Endothelial cell of umbilical vein (primary cell): Measurements from ENCODE around the gene IWS1. TPM values are rescaled to one million over a fixed set of nuclear protein-coding genes. Genes with fewer than 3 reads are reported as not detected.

Source experiments
- BruUV-seq: library from RNA; stranded (reverse); fragments of 400-500 nt; replicated peaks from 2 replicates; lab custom pipeline; 2021; lab: Mats Ljungman, UMichigan
- CTCF ChIA-PET: fragments of 300-600, 350-600 bp; sonication (Branson Sonifier 250); formaldehyde crosslinking; loops from one replicate; lab custom pipeline; 2021; ENCODE audit warnings: antibody characterized with exemption, inconsistent platforms; lab: Charles Lee
- POLR2A ChIA-PET: fragments of 300-600, 350-600 bp; sonication (Branson Sonifier 250); formaldehyde crosslinking; loops from one replicate; lab custom pipeline; 2021; ENCODE audit warnings: antibody characterized with exemption, inconsistent platforms; lab: Charles Lee
- DNase-seq: peaks from one replicate; pipeline ENCODE4 v3.0.0-alpha.2; 2011; ENCODE audit warnings: low read depth, low spot score
- FAIRE-seq: peaks from 2 replicates; lab custom pipeline; 2011; peaks lifted over from hg19 to GRCh38; lab: Jason Lieb, UNC
- H2AFZ ChIP-seq: 2 replicates; pipeline ENCODE4 v1.6.0; 2012; ENCODE audit warnings: low read depth, low read length, control low read depth, inconsistent platforms
- H3K27ac ChIP-seq: 2 replicates; pipeline ENCODE4 v1.5.1; 2011; ENCODE audit warnings: low read depth, mild to moderate bottlenecking, control low read depth, low read length, moderate library complexity; ENCODE audit not compliant: insufficient read depth
- H3K27me3 ChIP-seq, 2 experiments: 2 replicates each; pipeline versions ENCODE4 v1.6.0 to v1.6.1; 2011; ENCODE audit warnings: low read length in 2 of 2, mixed read lengths in 1 of 2; ENCODE audit not compliant: control insufficient read depth in 2 of 2, insufficient read depth in 2 of 2
- H3K36me3 ChIP-seq, 2 experiments: 2 replicates in 1 of 2; 3 replicates in 1 of 2; pipeline ENCODE4 v1.5.1; 2011; ENCODE audit warnings: low read length in 2 of 2, mild to moderate bottlenecking in 1 of 2, moderate library complexity in 1 of 2; ENCODE audit not compliant: control insufficient read depth in 2 of 2, insufficient read depth in 2 of 2; ENCODE audit errors: extremely low read depth in 1 of 2
- H3K4me1 ChIP-seq: 3 replicates; pipeline ENCODE4 v1.5.1; 2011; ENCODE audit warnings: mild to moderate bottlenecking, low read length; ENCODE audit not compliant: control insufficient read depth, insufficient read depth; ENCODE audit errors: extremely low read depth
- H3K4me2 ChIP-seq: 2 replicates; pipeline ENCODE4 v1.6.1; 2011; ENCODE audit warnings: low read length, control low read depth, mixed read lengths; ENCODE audit not compliant: insufficient read depth
- H3K4me3 ChIP-seq, 3 experiments: fragments of 200-600 bp in 1 of 3; sonication (generic), shearing (Covaris generic) in 1 of 3; replicated peaks in 1 of 3; 2 replicates each; pipeline ENCODE4 v1.5.1; 2011 to 2016; ENCODE audit warnings: control low read depth in 3 of 3, low read length in 3 of 3, mild to moderate bottlenecking in 2 of 3, inconsistent platforms in 1 of 3, low read depth in 1 of 3, moderate library complexity in 1 of 3; ENCODE audit not compliant: insufficient read depth in 1 of 3
- H3K79me2 ChIP-seq: 2 replicates; pipeline ENCODE4 v1.6.0; 2012; ENCODE audit warnings: low read length, inconsistent platforms; ENCODE audit not compliant: control insufficient read depth, insufficient read depth
- H3K9ac ChIP-seq: replicated peaks from 2 replicates; pipeline ENCODE3; 2011; ENCODE audit warnings: low read length, control low read depth; ENCODE audit not compliant: insufficient read depth; ENCODE audit errors: extremely low read depth
- H3K9me1 ChIP-seq: replicated peaks from 3 replicates; pipeline ENCODE4 v1.6.0; 2011; ENCODE audit warnings: mild to moderate bottlenecking, low read length; ENCODE audit not compliant: control insufficient read depth, insufficient read depth; ENCODE audit errors: extremely low read depth
- H3K9me3 ChIP-seq: replicated peaks from 2 replicates; pipeline ENCODE4 v1.5.1; 2012; ENCODE audit warnings: low read length, inconsistent platforms; ENCODE audit not compliant: control insufficient read depth, insufficient read depth
- H4K20me1 ChIP-seq: replicated peaks from 2 replicates; pipeline ENCODE3; 2011; ENCODE audit warnings: mild to moderate bottlenecking, low read length; ENCODE audit not compliant: control insufficient read depth, insufficient read depth; ENCODE audit errors: extremely low read depth
- CTCF ChIP-seq, 2 donors: IDR thresholded peaks; 1 replicate in 1 of 2; 2 replicates in 1 of 2; pipeline ENCODE4 v1.5.1; 2011; ENCODE audit warnings: low read length in 2 of 2, mild to moderate bottlenecking in 2 of 2, moderate library complexity in 2 of 2, control low read depth in 1 of 2, inconsistent platforms in 1 of 2, low read depth in 1 of 2; ENCODE audit not compliant: insufficient read depth in 1 of 2; ENCODE audit errors: extremely low read depth in 1 of 2
- EZH2 ChIP-seq: IDR thresholded peaks from 2 replicates; pipeline ENCODE4 v1.6.1; 2012; ENCODE audit warnings: borderline replicate concordance, low read depth, mild to moderate bottlenecking, moderate library complexity, low read length, inconsistent platforms; ENCODE audit not compliant: severe bottlenecking
- FOS ChIP-seq: IDR thresholded peaks from 2 replicates; pipeline ENCODE4 v1.6.1; 2011; ENCODE audit warnings: mild to moderate bottlenecking, low read length, moderate library complexity, borderline replicate concordance; ENCODE audit not compliant: insufficient read depth
- GATA2 ChIP-seq: IDR thresholded peaks from 2 replicates; pipeline ENCODE4 v1.7.0; 2011; ENCODE audit warnings: low read depth, mild to moderate bottlenecking, moderate library complexity, mixed read lengths, low read length; ENCODE audit not compliant: insufficient read length, insufficient read depth
- JUN ChIP-seq: IDR thresholded peaks from 2 replicates; pipeline ENCODE4 v1.6.1; 2011; ENCODE audit warnings: borderline replicate concordance, low read depth; ENCODE audit not compliant: insufficient read length, insufficient read depth
- MAX ChIP-seq: IDR thresholded peaks from 2 replicates; pipeline ENCODE4 v1.6.1; 2011; ENCODE audit not compliant: insufficient read depth, insufficient read length
- MYC ChIP-seq: IDR thresholded peaks from one replicate; pipeline ENCODE4 v1.6.1; 2011; ENCODE audit warnings: mild to moderate bottlenecking, low read depth, low read length
- POLR2A ChIP-seq: IDR thresholded peaks from 2 replicates; pipeline ENCODE4 v1.6.1; 2012; ENCODE audit warnings: low read depth, mild to moderate bottlenecking, control low read depth, low read length
- POLR2AphosphoS5 ChIP-seq: IDR thresholded peaks from 2 replicates; pipeline ENCODE4 v1.6.1; 2012; ENCODE audit warnings: low read depth, mild to moderate bottlenecking, control low read depth, low read length, moderate library complexity; ENCODE audit not compliant: insufficient read depth
- dilution Hi-C: fragments of 300-500 bp; cut with MboI; formaldehyde crosslinking; loops from one replicate; pipeline ENCODE4 v1.15.0; 2019; ENCODE audit warnings: low sequenced_read_pairs; ENCODE audit not compliant: extremely low pct_ligation_motif_present
- intact Hi-C: fragments of 100-400 bp; cut with micrococcal nuclease; formaldehyde crosslinking; loops from one replicate; pipeline ENCODE4 v1.10.0; 2022
- polyA plus RNA-seq, 4 experiments: library from polyadenylated mRNA; depleted of rRNA in 3 of 4; stranded (reverse) in 3 of 4; unstranded in 1 of 4; fragments of >200 nt; gene quantifications; 2 replicates each; pipeline versions ENCODE4 v1.2.1 to v1.2.3, GENCODE V29; 2011 to 2012; ENCODE audit warnings: missing spikeins in 1 of 4
- total RNA-seq: library from RNA; stranded (reverse); gene quantifications from 2 replicates; pipeline ENCODE4 v1.2.3, GENCODE V29; 2021

IWS1 gene
- total and polyA plus RNA-seq, 2 donors (not counting 3 experiments of a cell fraction or from before 2014, with no cell fraction given), result 14.7 to 51.0 TPM

GRCh38 chr2:127498386-127498785 is 27.9 kb downstream of the IWS1 start:
- H3K4me3 ChIP-seq, result no peak overlapping the region
- FAIRE-seq (no peak), DNase-seq (no peak)
- no TSS peak for BruUV-seq
- H3K79me2 ChIP-seq, result peaks cover 4% of the 10 kb centered on the region
- intact Hi-C loops, result no loop called here
- H3K9me3 ChIP-seq, result no peaks in the 10 kb centered on the region
- H3K4me1 ChIP-seq, result no peaks in the 10 kb centered on the region
- no peaks in the 10 kb centered on the region for H4K20me1 ChIP-seq
- ChIA-PET CTCF (no interaction called here), POLR2A (no interaction called here)
- H2AFZ ChIP-seq, result no peak overlapping the region
- no peak overlapping the region for H3K27ac ChIP-seq
- peaks cover 11 to 27% of the 10 kb centered on the region in 2 experiments for H3K36me3 ChIP-seq
- no peaks in the 10 kb centered on the region for H3K9me1 ChIP-seq
- dilution Hi-C loops, result no loop called here
- no peak for TF ChIP-seq POLR2AphosphoS5
- TF ChIP-seq FOS, result no peak
- TF ChIP-seq POLR2A, result no peak
- no peak for TF ChIP-seq GATA2
- no peak for TF ChIP-seq MAX
- TF ChIP-seq MYC, result no peak
- TF ChIP-seq EZH2, result no peak
- TF ChIP-seq JUN, result no peak
- no peak for TF ChIP-seq CTCF (IDR thresholded peaks at IDR 0.05; ENCODE audit: extremely low read depth in 1 of 2, insufficient read depth in 1 of 2, low read depth in 1 of 2, low read length in 2 of 2)
- H3K27me3 ChIP-seq, result no peaks in the 10 kb centered on the region
- no peak overlapping the region for H3K4me2 ChIP-seq
- H3K9ac ChIP-seq, result no peak overlapping the region
